SU-DHL-6 (cell line): ENCODE data around the gene FOXF1.

Source experiments
- EZH2phosphoT487 ChIP-seq: fragments of 200-600 bp; sonication (generic), shearing (Covaris generic); conservative IDR thresholded peaks from 2 replicates; pipeline ENCODE4 v1.6.1; 2018; ENCODE audit warnings: mild to moderate bottlenecking, antibody characterized with exemption, low read length, moderate library complexity, mixed read lengths
- TF ChIP-seq, protein P1 (sequence below): fragments of 200-600 bp; sonication (generic); IDR thresholded peaks from one replicate; pipeline ENCODE4 v1.5.1; 2017; ENCODE audit warnings: antibody characterized with exemption, mild to moderate bottlenecking, low read length, moderate library complexity; ENCODE audit not compliant: insufficient read depth, poor library complexity, severe bottlenecking

DNA sequence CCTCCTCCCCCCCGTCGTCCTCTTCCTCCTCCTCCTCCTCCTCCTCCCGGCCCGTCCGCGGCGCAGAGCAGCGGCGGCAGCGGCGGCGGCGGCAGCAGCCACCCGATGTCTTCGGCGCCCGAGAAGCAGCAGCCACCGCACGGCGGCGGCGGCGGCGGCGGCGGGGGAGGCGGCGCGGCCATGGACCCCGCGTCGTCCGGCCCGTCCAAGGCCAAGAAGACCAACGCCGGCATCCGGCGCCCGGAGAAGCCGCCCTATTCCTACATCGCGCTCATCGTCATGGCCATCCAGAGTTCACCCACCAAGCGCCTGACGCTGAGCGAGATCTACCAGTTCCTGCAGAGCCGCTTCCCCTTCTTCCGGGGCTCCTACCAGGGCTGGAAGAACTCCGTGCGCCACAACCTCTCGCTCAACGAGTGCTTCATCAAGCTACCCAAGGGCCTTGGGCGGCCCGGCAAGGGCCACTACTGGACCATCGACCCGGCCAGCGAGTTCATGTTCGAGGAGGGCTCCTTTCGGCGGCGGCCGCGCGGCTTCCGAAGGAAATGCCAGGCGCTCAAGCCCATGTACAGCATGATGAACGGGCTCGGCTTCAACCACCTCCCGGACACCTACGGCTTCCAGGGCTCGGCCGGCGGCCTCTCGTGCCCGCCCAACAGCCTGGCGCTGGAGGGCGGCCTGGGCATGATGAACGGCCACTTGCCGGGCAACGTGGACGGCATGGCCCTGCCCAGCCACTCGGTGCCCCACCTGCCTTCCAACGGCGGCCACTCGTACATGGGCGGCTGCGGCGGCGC, at the start of gene FOXF1:
- TF ChIP-seq, protein P1, sequence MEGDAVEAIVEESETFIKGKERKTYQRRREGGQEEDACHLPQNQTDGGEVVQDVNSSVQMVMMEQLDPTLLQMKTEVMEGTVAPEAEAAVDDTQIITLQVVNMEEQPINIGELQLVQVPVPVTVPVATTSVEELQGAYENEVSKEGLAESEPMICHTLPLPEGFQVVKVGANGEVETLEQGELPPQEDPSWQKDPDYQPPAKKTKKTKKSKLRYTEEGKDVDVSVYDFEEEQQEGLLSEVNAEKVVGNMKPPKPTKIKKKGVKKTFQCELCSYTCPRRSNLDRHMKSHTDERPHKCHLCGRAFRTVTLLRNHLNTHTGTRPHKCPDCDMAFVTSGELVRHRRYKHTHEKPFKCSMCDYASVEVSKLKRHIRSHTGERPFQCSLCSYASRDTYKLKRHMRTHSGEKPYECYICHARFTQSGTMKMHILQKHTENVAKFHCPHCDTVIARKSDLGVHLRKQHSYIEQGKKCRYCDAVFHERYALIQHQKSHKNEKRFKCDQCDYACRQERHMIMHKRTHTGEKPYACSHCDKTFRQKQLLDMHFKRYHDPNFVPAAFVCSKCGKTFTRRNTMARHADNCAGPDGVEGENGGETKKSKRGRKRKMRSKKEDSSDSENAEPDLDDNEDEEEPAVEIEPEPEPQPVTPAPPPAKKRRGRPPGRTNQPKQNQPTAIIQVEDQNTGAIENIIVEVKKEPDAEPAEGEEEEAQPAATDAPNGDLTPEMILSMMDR = no peak
- no peak for TF ChIP-seq EZH2phosphoT487
